LNCAP (cell line): ENCODE results near the gene CASKIN1.

ENCODE experiments used
- CTCF ChIP-seq: fragments of 450-650 bp; IDR thresholded peaks from 2 replicates; pipeline ENCODE4 v1.5.1; 2017; ENCODE audit warnings: mild to moderate bottlenecking

Gene CASKIN1

GRCh38 chr16:2198283-2198682 lies 1.9 kb upstream of the CASKIN1 start:
- no peak for TF ChIP-seq CTCF

GRCh38 chr16:2197765-2198164 lies 1.4 kb upstream of the CASKIN1 start:
- no peak for TF ChIP-seq CTCF

- no peak for TF ChIP-seq CTCF
Measured at GRCh38 chr16:2196981-2197511, 641 bp upstream of the CASKIN1 start.

GRCh38 chr16:2195322-2196161 lies 863 bp downstream of the CASKIN1 start:
- TF ChIP-seq CTCF: no peak

- TF ChIP-seq CTCF: peak; percentile 71
Measured at GRCh38 chr16:2194852-2195321, 1.5 kb downstream of the CASKIN1 start.

GRCh38 chr16:2194166-2194834 lies 2.1 kb downstream of the CASKIN1 start:
- no peak for TF ChIP-seq CTCF

- TF ChIP-seq CTCF: no peak
Measured at GRCh38 chr16:2191446-2191706, 5.0 kb downstream of the CASKIN1 start.
